OCI-LY7 (cell line): ENCODE measurements around the gene ATR. TPM values are rescaled to one million over a fixed set of nuclear protein-coding genes. Genes with fewer than 3 reads are reported as not detected.

Source experiments
- BruUV-seq: library from RNA; stranded (reverse); fragments of 400-500 nt; replicated peaks from 2 replicates; lab custom pipeline; 2021; lab: Mats Ljungman, UMichigan
- CTCF ChIA-PET: fragments of 300-600 bp; sonication (Branson Sonifier 250); formaldehyde crosslinking; loops from one replicate; lab custom pipeline; 2022; ENCODE audit warnings: antibody characterized with exemption; ENCODE audit not compliant: unreplicated experiment; lab: Charles Lee
- POLR2A ChIA-PET: fragments of 300-600 bp; sonication (Branson Sonifier 250); formaldehyde crosslinking; loops from one replicate; lab custom pipeline; 2022; ENCODE audit warnings: antibody characterized with exemption; lab: Charles Lee
- DNase-seq: peaks from one replicate; pipeline ENCODE4 v3.0.0-alpha.2; 2015; ENCODE audit warnings: low spot score
- H2AFZ ChIP-seq: fragments of 200-600 bp; sonication (generic), shearing (Covaris generic); 2 replicates; pipeline ENCODE4 v1.6.1; 2014; ENCODE audit warnings: mild to moderate bottlenecking, antibody characterized with exemption, low read length, moderate library complexity
- H3K27ac ChIP-seq: fragments of 200-600 bp; sonication (generic); 2 replicates; pipeline ENCODE4 v1.5.1; 2014; ENCODE audit warnings: mixed run types, low read depth, mild to moderate bottlenecking, moderate library complexity, low read length, inconsistent platforms; ENCODE audit not compliant: poor library complexity, severe bottlenecking
- H3K36me3 ChIP-seq: fragments of 200-600 bp; sonication (generic); 2 replicates; pipeline ENCODE4 v1.6.1; 2014; ENCODE audit warnings: mild to moderate bottlenecking, antibody characterized with exemption, low read length, moderate library complexity, mixed read lengths; ENCODE audit not compliant: insufficient read depth
- H3K4me1 ChIP-seq: fragments of 200-600 bp; sonication (generic); 2 replicates; pipeline ENCODE4 v1.5.1; 2014; ENCODE audit warnings: mild to moderate bottlenecking, low read length; ENCODE audit not compliant: insufficient read depth, poor library complexity, severe bottlenecking
- H3K4me2 ChIP-seq: fragments of 200-600 bp; sonication (generic); 2 replicates; pipeline ENCODE4 v1.6.1; 2014; ENCODE audit warnings: mild to moderate bottlenecking, low read length
- H3K4me3 ChIP-seq: fragments of 200-600 bp; sonication (generic); 2 replicates; pipeline ENCODE4 v1.5.1; 2014; ENCODE audit warnings: mild to moderate bottlenecking, low read depth, low read length; ENCODE audit not compliant: poor library complexity, severe bottlenecking
- H3K79me2 ChIP-seq: fragments of 200-600 bp; sonication (generic); 2 replicates; pipeline ENCODE4 v1.6.1; 2016; ENCODE audit warnings: low read depth, mild to moderate bottlenecking, low read length, moderate library complexity, mixed read lengths; ENCODE audit not compliant: insufficient read depth
- H3K9me2 ChIP-seq: fragments of 200-600 bp; sonication (generic); 2 replicates; pipeline ENCODE4 v1.6.1; 2016; ENCODE audit warnings: mild to moderate bottlenecking, low read length, mixed read lengths; ENCODE audit not compliant: insufficient read depth
- H3K9me3 ChIP-seq: fragments of 200-600 bp; sonication (generic); 2 replicates; pipeline ENCODE4 v1.6.1; 2014; ENCODE audit warnings: mild to moderate bottlenecking, mixed run types, low read length, mixed read lengths
- H4K20me1 ChIP-seq: fragments of 200-600 bp; sonication (generic); 2 replicates; pipeline ENCODE4 v1.6.1; 2014; ENCODE audit warnings: mild to moderate bottlenecking, antibody characterized with exemption, low read length, moderate library complexity, mixed read lengths; ENCODE audit not compliant: insufficient read depth
- CTCF ChIP-seq: fragments of 200-600 bp; sonication (generic); conservative IDR thresholded peaks from 2 replicates; pipeline ENCODE4 v1.5.1; 2014; ENCODE audit warnings: mild to moderate bottlenecking, antibody characterized with exemption, low read length, moderate library complexity, mixed read lengths
- EZH2phosphoT487 ChIP-seq: fragments of 200-600 bp; sonication (generic); IDR thresholded peaks from 2 replicates; pipeline ENCODE4 v1.6.1; 2018; ENCODE audit warnings: low read depth, borderline replicate concordance, mild to moderate bottlenecking, mixed run types, antibody characterized with exemption, low read length, moderate library complexity, mixed read lengths
- intact Hi-C: fragments of 100-400 bp; cut with micrococcal nuclease; formaldehyde crosslinking; loops from one replicate; pipeline ENCODE4 v1.10.0; 2022; ENCODE audit not compliant: unreplicated experiment
- total RNA-seq, 2 experiments: library from RNA; depleted of rRNA in 1 of 2; stranded (reverse); fragments of >200 nt in 1 of 2; shearing (Covaris generic) in 1 of 2; gene quantifications; 2 replicates each; pipeline ENCODE4 v1.2.3, GENCODE V29; 2014 to 2022

The ATR gene
- total RNA-seq, 2 experiments from 2014 or later = 27.1 to 49.5 TPM

- H3K36me3 ChIP-seq = no peaks in the 10 kb centered on the region
- TF ChIP-seq EZH2phosphoT487 (no peak), CTCF (no peak)
- no peaks in the 10 kb centered on the region for H3K4me1 ChIP-seq
- intact Hi-C loops = no loop called here
- 0 out of 2 replicates have a peak, but pooled peaks cover 3% of the 10 kb centered on the region for H3K9me2 ChIP-seq
- no peaks in the 10 kb centered on the region for H3K79me2 ChIP-seq
- ChIA-PET POLR2A (interaction anchor here (0.5 to 1.2 kb wide), 2 partner anchors 14 to 142 kb away, joined by 3 read pairs; no protein-coding TSS in a partner anchor), CTCF (no interaction called here)
- H3K9me3 ChIP-seq = no peaks in the 10 kb centered on the region
- no peak for DNase-seq
- no peaks in the 10 kb centered on the region for H4K20me1 ChIP-seq
- H3K27ac ChIP-seq = no peak overlapping the region
- no peak overlapping the region for H2AFZ ChIP-seq
- no peak overlapping the region for H3K4me3 ChIP-seq
- BruUV-seq = no TSS peak
- H3K4me2 ChIP-seq = no peak overlapping the region
These were observed 35.6 kb upstream of the ATR start for GRCh38 chr3:142614059-142614626.

GRCh38 chr3:142613491-142613890 lies 35.0 kb upstream of the ATR start:
- no peak overlapping the region for H3K4me3 ChIP-seq
- H3K36me3 ChIP-seq = no peaks in the 10 kb centered on the region
- H4K20me1 ChIP-seq = no peaks in the 10 kb centered on the region
- no TSS peak for BruUV-seq
- no peaks in the 10 kb centered on the region for H3K9me3 ChIP-seq
- TF ChIP-seq EZH2phosphoT487 = no peak
- TF ChIP-seq CTCF = no peak
- ChIA-PET CTCF (no interaction called here), POLR2A (interaction anchor here (1.2 kb wide), 1 partner anchor 14 kb away, joined by 3 read pairs; no protein-coding TSS in a partner anchor)
- intact Hi-C loops = no loop called here
- no peak for DNase-seq
- H3K4me2 ChIP-seq = no peak overlapping the region
- no peaks in the 10 kb centered on the region for H3K4me1 ChIP-seq
- H2AFZ ChIP-seq = no peak overlapping the region
- no peak overlapping the region for H3K27ac ChIP-seq
- no peaks in the 10 kb centered on the region for H3K79me2 ChIP-seq
- H3K9me2 ChIP-seq = 0 out of 2 replicates have a peak, but pooled peaks cover 3% of the 10 kb centered on the region

GRCh38 chr3:142611206-142611605 lies 32.7 kb upstream of the ATR start:
- Histone ChIP-seq H3K27ac (no peak overlapping the region), H3K79me2 (no peaks in the 10 kb centered on the region), H3K9me3 (no peaks in the 10 kb centered on the region), H2AFZ (no peak overlapping the region), H3K36me3 (no peaks in the 10 kb centered on the region), H3K4me3 (no peak overlapping the region), H3K9me2 (0 out of 2 replicates have a peak, but pooled peaks cover 3% of the 10 kb centered on the region), H3K4me2 (no peak overlapping the region), H4K20me1 (no peaks in the 10 kb centered on the region), H3K4me1 (no peaks in the 10 kb centered on the region)
- no TSS peak for BruUV-seq
- TF ChIP-seq EZH2phosphoT487 = no peak
- TF ChIP-seq CTCF = no peak
- intact Hi-C loops = no loop called here
- ChIA-PET POLR2A (interaction anchor here (0.6 to 2.0 kb wide), 6 partner anchors 10 to 207 kb away, joined by 3 to 8 read pairs (median 4); partner anchors contain the start of gene ATR), CTCF (no interaction called here)
- no peak for DNase-seq
